Measurements from ENCODE around the gene TM2D3.
"Not testable (repeated sequence)": the region's sequence is repeated elsewhere in the genome, so short reads cannot be mapped to it uniquely, and the experiment has no call there.

TM2D3 gene

DNA sequence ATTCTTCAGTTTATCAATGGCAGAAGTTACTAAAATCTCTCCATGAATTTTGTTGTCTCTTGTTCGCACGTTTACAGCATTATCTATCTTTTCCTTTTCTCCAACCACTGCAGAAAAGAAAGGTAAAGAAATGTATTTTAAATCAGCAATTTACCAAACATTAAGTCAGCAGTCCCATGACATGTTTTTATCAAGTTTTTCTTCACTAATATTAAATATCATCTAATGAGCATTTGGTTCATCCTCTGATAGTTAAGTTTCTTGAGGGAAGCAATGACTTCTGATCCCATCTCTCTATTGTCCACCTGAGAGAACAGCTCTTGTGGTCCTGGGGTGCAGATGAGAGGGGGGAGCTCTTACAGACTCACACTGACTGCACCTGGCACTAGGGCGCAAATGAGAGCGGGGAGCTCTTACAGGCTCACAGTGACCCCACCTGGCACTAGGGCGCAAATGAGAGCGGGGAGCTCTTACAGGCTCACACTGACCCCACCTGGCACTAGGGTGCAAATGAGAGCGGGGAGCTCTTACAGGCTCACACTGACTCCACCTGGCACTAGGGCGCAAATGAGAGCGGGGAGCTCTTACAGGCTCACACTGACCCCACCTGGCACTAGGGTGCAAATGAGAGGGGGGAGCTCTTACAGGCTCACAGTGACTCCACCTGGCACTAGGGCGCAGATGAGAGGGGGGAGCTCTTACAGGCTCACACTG, 2.6 kb upstream of the TM2D3 start:
- peak; percentile 32 for DNase-seq

DNA sequence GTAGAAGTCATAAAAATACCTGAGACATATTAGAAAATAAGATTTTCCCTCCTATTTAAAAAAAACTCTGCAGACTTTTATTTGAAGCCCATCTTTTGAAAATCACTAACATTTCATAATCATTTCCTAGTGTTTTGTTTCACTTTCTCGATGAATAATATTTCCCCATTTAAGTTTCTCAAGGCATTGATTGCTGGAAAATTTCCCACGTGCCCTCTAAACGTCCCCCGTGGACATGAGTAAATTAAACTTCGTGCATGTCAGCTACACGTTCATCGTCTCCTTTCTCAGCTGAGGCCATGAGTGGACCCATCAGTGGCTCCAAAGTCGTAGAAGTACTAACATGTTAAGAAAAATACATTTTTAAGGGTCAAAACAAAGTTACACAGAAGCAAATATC, 2.0 kb upstream of the TM2D3 start:
- no peak for DNase-seq

DNA sequence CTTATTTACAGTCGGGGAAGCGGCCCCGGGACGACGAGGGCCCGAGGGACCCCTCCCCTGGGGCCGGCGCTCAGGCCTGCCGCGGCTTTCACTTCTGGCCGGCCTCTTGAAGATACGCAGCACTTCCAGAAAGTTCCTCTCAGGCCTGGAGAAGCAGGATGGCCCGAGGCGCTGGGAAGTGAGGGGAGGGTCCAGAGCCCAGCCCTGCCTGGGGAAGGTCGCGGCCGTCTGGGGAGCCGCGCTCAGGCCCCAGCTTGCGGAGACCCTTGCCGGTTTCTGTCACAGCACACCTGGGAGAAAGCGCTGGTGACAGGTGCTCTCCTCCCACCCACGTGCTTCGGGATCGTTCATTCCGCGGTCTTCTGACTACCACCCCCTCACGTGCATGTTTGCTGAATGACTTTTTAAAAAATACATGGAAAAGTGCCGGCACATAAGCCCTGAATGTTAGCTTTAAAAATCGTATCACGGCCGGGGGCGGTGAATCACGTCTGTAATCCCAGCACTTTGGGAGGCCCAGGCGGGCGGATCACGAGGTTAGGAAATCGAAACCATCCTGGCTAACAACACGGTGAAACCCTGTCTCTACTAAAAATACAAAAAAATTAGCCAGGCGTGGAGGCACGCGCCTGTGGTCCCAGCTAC, 727 bp upstream of the TM2D3 start:
- no peak for DNase-seq

DNA sequence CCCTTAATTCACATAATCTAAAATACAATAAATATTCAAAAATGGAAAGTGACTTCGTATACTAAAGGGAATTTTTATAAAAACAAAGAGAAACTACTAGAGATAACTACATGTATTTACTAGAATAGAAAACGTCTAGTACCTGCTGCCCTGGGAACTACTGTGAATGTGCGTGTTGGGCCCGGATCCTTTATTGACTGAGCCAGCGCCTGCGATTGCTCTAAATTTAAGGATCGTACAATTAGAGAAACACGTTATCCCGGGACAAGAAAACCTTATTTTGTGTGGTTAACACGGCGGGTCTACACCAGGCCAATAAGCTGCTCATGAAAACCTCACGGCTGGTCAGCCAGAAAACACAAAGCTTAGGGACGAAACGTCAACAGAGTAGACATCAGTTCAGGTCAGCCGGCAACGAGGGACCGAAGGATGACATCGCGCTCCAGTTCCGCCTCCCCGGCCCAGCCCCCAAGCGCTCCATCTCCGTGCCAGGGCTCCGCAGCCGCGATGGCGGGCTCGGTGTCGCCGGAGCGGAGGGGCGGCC, 555 bp downstream of the TM2D3 start:
- peak; percentile 72 for DNase-seq

DNA sequence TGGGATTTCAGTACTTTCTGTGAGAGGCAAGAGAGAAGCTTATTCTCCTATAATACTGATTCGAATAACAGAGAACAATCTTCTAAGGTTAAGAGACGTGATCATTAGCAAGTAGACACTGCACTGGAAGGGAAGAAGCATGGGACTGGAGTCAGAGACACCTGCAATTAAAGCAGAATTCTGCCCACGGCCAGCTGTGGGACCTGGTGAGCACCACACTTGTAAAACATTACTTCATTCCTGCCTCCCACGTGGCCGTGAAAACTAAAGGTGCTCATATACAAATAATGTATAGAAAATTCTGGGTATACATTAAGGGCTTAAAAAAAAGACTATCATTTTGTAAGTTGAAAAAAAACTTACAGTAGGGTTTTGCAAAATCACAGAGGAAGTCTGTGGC, 2.0 kb downstream of the TM2D3 start:
- no peak for DNase-seq

DNA sequence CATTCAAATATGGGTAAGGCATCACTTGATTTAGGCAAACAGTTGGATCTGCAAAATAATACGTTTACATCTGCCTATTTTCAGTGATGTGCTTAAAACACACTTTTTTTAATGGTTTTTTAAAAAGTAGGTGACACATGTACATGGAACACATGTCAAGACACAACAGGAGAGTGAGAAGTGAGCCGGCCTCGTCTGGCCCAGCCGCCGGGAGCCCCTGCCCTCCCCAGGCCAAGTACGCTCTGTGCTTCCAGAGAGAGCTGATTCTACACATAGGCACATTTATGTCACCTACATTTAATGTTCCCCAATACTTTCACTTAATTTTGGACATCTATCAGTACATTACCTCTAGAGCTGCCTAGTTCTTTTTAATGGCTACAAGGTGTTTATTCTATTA, 3.8 kb downstream of the TM2D3 start:
- DNase-seq: no peak

DNA sequence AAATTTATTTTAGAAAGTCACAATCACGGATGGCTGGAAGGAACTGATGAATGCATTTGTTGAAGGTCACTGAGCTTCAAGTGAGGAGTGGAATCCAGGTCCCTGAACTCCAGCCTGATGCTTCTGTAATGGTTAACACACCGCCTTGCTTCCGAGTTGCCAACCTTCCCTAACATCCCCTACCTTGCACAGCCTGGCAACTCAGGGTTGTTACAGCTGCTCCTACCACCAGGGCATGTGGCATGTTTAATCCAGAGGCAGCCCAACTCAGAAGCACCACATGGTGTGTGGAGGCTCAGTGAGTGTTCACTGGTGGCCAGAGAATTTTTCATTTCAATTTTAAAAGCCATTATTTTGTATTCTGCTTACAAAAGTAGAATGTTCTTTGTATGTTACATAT, 4.9 kb downstream of the TM2D3 start:
- no peak for DNase-seq

DNA sequence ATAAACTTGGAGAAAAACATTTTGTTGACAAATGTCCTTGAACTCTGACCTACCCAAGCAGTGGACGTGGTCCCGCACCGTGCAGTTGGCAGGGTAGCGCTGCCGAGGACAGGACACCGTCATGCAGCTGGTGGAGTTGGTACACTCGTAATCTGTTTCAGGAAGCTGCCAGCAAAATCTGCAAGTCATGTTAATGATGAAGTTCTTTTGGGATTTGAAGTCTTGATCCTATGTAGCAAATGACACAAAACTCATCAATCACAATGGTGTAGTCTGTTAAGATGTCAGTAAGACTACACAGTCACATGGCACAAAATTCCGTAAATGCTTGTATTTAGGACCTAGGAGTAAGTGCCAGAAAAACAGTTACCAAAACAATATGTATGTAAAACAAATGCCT, 5.5 kb downstream of the TM2D3 start:
- DNase-seq: peak; percentile 26

DNA sequence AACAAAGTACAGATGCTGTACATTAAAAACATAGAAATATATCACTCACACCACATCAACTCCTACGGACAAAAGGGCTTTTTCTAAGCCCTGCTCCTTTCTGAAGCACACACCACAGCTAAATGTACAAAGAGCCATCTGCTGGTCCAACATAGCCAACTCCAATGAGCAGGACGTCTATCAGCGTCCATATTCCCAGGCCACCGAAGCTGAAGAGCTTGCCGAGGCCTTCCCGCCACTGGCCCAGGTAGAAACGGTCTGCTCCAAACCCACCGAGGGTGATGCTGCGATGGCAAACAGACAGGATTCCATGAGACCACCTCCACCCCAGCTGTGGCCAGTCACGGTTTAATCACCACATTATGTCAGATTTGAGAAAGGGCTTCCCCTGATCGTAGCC, 9.8 kb downstream of the TM2D3 start:
- DNase-seq: no peak

DNA sequence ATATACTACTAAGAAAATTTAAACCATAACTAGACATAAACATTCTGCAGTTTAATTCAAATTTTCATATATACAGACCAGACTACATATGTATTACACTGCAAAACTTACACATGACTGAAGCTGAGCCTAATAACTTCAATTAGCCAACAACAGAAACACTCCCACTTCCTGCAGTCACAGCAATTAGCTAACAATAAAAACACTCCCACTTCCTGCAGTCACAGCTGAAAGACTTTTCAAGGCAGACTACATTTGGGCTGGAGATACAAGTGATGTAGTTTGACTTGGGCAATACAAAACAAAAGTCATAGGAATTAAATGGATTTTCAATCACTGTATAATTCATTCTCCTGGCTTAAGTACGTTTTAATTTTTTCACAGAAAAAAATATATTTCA, 10.3 kb downstream of the TM2D3 start:
- DNase-seq: peak; percentile 63

DNA sequence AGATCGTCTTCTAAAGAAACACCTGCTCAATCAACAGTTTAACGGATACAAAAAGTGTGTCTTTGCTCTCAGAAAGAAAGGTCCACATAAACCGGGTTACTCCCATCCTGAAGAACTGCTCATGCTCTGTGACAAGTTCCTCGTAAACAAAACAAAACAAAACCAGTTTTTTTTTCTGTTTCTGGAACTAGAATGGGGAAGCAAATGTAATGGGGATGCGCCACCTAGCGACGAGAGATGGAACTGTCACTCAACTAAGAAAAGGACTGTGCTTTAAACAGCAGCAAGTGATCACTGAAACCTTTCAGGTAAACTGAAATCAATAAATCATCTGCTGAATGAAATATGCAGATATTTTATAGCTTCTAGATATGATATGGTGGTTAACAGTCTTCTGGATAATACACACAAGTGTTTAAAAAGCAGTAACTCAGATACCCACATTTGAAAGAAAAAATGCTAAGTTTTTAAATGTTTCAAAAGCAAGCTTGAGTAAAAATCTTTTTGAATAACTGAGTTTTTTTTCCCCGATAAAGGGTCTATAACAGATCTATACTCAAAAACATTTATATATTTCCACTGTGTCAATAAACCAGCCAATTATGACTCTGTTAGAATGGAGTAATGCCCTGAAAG, 10.9 kb downstream of the TM2D3 start:
- peak; percentile 84 for DNase-seq

DNA sequence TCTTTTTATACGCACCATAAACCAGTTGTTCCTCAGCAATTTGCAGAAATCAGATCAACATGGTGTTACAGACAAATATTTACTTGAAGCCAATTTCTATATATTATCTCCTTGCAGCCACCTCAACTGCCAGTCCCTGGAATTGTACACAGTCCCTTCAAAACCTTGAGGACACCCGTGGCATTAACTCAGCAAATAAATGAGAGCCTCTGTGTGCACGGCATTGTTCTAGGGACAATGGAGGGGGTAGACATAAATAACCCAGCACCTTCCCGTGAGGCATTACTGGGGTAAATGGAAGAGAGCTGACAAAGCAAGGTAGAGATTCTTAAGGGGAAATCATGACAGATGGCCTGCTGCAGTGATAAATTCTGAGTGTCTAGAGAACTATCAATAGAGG, 12.5 kb downstream of the TM2D3 start:
- DNase-seq: no peak

DNA sequence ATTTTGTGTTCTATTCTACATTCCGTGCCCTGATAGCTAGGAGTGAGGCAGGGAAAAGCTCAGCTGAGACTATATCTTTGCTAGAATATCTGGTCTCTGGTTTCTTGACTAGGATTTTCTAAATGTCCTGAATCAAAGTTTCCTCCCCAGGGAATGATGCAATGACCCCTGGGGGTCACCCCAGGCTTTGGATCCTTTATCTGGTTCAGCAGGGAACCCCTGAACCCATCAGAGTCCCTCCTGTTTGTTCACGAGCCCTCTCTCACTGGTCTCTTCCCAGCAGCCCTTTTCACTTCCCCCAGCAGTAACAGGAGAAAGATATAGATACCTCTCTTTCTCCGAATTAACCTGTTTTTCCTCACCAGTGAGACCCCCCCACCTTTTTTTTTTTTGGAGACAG, 14.3 kb downstream of the TM2D3 start:
- DNase-seq: no peak

DNA sequence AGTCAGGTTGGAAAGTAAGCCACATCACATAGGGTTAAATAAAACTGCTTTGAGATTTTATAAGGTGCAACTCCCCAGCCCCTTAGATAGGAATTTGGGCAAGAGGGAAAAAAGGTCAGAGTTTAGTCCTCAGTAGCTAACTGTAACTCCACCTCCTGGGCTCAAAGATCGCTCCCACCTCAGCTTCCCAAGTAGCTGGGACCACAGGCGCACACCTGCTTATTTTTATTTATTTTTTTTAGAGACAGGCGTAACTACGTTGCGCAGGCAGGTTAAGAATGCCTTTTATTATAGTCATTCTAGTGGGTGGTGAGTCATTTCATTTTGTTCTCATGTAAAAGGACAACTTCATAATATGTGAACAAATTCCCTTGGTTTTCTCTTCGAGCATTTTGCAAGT, 14.7 kb downstream of the TM2D3 start:
- DNase-seq: no peak

DNA sequence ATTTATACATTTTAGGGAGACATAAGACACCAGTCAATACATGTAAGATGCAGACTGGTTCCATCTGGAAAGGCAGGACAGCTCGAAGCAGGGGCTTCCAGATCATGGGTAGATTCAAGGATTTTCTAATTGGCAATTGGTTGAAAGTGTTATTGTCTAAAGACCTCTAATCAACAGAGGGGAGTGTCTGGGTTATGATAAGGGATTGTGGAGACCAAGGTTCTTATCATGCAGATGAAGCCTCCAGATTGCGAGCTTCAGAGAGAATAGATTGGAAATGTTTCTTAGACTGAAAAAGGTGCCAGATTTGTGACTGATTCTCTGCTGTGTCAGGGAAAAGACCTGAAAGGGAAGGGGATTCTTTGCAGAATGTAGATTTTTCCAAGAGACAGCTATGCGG, 15.1 kb downstream of the TM2D3 start:
- no peak for DNase-seq

DNA sequence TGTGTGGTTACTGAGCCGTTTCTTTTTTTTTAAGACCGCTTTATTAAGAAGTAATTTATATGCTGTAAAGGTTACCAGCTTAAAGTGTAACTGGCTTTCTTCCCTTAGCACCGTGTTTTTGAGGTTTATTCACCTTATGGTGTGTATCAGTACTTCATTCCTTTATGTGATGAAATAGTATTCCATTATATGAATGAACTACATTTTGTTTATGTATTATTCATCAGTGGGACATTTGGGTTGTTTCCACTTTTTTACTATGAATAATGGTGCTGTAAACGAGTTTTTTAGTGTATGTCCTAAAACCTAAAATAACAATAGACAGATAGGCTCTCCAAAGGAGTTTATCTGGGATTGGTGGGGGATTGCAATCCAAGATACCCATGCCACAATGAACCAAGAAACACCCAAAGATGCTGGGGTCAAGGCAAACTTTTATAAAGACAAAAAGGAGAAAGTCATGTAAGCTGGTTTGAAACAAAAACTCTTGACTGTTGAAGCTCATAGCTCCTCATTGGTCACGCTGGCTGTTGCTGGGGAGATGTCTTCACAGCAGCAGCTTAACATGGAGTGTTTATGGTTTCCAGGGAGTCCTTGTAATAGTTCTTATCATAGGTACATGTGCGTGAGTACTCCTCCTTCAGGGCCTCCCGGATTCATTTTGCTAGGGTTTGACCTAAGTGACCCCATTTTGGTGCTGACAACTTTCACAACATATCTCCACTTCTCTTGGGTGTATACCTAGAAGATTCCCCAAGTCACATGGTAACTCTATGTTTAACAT, 16.0 kb downstream of the TM2D3 start:
- no peak for DNase-seq

DNA sequence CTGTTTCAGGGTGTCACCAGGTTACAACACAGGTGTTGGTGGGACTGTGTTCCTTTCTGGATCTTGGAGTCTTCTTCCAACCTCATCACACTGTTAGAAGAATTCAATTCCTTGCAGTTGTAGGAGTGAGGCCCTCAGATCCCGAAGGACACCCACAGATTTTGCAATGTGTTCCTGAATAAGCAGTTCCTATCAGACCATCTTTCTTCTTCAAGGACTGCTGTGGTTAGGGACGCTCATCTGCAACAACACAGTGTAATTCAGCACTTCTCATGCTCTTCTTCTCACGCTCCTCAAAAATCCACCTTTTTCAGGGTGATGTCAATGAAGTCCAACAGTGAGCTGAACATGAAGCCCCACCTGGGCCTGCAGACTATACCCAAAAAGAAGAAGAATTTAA, 18.8 kb downstream of the TM2D3 start:
- DNase-seq: no peak

DNA sequence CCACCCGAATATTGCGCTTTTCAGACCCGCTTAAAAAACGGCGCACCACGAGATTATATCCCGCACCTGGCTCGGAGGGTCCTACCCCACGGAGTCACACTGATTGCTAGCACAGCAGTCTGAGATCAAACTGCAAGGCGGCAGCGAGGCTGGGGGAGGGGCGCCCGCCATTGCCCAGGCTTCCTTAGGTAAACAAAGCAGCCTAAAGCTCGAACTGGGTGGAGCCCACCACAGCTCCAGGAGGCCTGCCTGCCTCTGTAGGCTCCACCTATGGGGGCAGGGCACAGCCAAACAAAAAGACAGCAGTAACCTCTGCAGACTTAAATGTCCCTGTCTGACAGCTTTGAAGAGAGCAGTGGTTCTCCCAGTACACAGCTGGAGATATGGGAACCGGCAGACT, 25.5 kb downstream of the TM2D3 start:
- DNase-seq: not testable (repeated sequence)

DNA sequence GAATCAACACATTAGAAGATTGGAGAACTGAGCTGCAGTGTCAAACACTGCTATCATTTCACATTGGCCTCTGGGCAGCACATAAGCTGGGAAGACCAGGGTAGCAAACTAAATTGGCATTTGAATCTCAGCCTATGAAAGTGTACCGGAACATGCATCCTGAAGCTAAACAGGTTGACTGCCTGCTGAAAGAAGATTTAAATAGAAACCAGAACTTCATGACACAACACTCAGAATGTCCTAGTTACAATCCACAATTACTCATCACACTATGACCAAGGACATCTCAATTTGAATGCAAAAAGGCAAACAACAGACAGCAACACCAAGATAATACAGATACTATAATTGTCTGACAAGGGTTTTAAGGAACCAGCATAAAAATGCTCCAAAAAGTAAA, 26.2 kb downstream of the TM2D3 start:
- DNase-seq: no peak

DNA sequence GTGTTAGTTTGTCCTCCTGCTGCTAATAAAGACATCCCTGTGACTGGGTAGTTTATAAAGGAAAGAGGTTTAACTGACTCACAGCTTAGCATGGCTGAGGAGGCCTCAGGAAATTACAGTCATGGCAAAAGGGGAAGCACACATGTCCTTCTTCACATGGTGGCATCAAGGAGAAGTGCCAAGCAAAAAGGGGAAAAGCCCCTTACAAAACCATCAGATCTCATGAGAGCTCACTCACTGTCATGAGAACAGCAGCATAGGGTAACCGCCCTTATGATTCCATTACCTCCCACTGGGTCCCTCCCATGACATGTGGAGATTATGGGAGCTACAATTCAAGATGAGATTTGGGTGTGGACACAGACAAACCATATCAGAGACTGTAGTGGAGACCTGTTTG, 27.0 kb downstream of the TM2D3 start:
- DNase-seq: peak; percentile 29

DNA sequence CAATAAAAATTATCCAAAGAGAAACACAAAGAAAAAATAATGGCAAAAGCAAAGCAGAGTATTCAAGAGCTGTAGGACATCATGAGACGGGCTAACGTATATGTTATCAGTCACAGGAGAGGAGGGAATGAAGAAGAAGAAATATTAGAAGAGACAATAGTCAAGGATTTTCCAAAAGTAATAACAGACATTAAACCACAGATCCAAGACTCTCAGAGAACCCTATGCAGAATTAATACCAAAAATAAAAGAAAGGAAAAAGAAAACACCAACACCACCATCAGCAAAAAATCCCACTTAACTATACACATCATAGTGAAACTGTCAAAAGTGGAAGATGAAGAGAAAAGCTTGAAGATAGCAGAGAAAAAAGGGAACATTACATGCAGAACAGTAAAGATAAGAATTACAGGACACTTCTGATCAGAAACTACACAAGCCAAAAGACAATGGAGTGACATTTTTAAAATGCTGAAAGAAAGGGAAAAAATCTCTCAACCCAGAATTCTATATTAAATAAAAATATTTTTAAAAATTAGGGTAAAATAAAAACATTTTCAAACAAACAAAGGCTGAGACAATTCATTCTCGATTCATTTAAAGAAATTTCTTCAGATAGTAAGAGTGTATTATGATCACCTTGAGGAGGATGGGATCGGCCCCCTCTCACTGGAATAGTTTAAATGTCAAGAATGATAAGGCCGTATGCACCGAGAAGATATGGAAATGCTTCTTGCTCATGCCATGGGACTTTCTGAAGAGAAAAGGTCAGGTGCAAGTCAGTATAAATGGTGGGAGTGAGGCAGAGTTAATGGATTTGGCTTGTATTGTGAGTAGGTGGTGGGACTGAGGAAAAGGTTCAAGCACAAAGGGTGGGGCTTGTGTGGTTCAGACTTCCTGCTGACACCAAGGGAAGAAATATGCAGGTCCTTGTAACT, 28.5 kb downstream of the TM2D3 start:
- DNase-seq: no peak

DNA sequence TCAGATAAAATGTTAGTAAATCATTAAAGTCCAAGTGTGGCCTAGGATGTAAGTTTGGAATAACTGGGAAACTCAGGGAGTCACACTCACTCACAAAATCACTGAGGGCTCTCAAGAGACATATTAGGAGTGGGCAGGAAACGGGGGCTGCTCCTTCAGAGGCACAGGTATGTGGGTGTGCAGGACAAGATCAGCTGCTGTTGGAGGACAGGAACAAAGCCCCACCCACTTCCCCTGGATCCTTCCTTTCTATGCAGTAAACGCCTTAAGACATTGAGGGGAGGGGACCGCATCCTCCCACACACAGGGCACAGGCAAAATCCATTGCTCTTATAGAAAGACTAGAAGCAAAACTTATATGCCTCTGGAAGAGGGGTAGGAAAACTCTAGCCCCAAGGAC, 30.2 kb downstream of the TM2D3 start:
- DNase-seq: no peak
